CD4-positive, alpha-beta T cell treated with Interleukin-15 for 4 hours (primary cell): ENCODE results near the gene DNMT1.

Source experiments
- DNase-seq: peaks from one replicate; pipeline ENCODE4 v3.0.0-alpha.2; 2020; ENCODE audit warnings: low spot score

Gene DNMT1

DNA sequence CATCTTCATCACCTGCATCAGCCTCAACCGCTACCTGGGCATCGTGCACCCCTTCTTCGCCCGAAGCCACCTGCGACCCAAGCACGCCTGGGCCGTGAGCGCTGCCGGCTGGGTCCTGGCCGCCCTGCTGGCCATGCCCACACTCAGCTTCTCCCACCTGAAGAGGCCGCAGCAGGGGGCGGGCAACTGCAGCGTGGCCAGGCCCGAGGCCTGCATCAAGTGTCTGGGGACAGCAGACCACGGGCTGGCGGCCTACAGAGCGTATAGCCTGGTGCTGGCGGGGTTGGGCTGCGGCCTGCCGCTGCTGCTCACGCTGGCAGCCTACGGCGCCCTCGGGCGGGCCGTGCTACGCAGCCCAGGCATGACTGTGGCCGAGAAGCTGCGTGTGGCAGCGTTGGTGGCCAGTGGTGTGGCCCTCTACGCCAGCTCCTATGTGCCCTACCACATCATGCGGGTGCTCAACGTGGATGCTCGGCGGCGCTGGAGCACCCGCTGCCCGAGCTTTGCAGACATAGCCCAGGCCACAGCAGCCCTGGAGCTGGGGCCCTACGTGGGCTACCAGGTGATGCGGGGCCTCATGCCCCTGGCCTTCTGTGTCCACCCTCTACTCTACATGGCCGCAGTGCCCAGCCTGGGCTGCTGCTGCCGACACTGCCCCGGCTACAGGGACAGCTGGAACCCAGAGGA is 80.6 kb downstream of the DNMT1 start:
- no peak for DNase-seq

- no peak for DNase-seq
Observed at GRCh38 chr19:10113592-10113963, 81.2 kb downstream of the DNMT1 start.

- peak; percentile 71 for DNase-seq
Observed at GRCh38 chr19:10112895-10113591, 81.7 kb downstream of the DNMT1 start.

GRCh38 chr19:10112037-10112761 is 82.6 kb downstream of the DNMT1 start:
- peak; percentile 42 for DNase-seq

- peak; percentile 60 for DNase-seq
Observed at GRCh38 chr19:10111405-10111811, 83.3 kb downstream of the DNMT1 start, which contains the start of gene P2RY11. Gene P2RY11, plus strand, starts transcription at chr19:10111693. Its CDS starts 29 bp downstream, at chr19:10111722.

GRCh38 chr19:10110972-10111317 is 83.8 kb downstream of the DNMT1 start:
- no peak for DNase-seq

- DNase-seq: no peak
Observed at GRCh38 chr19:10110076-10110971, 84.4 kb downstream of the DNMT1 start.

GRCh38 chr19:10109528-10109927 is 85.2 kb downstream of the DNMT1 start:
- DNase-seq: no peak

GRCh38 chr19:10107817-10108367 is 86.9 kb downstream of the DNMT1 start:
- DNase-seq: no peak

DNA sequence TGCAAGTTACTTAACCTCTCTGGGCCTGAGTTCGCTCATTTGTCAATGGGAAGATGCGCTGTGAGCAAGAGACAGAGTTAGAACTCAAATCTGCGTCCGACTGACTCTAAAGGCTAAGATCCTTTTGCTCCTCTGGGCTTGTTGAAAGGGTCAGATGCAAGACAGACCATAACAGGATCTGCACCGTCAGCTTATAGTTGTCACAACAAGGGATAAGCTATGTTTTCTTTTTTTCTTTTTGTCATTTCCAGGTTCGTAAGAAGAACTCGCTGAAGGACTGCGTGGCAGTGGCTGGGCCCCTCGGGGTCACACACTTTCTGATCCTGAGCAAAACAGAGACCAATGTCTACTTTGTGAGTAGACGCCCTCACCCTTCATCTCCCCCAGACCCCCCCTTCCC is 87.5 kb downstream of the DNMT1 start:
- no peak for DNase-seq

- DNase-seq: peak; percentile 98
Observed at GRCh38 chr19:10106100-10106936, 88.4 kb downstream of the DNMT1 start, which contains the start of gene PPAN. Gene PPAN, plus strand, starts transcription at chr19:10106362. Its CDS starts 33 bp downstream, at chr19:10106395.

DNA sequence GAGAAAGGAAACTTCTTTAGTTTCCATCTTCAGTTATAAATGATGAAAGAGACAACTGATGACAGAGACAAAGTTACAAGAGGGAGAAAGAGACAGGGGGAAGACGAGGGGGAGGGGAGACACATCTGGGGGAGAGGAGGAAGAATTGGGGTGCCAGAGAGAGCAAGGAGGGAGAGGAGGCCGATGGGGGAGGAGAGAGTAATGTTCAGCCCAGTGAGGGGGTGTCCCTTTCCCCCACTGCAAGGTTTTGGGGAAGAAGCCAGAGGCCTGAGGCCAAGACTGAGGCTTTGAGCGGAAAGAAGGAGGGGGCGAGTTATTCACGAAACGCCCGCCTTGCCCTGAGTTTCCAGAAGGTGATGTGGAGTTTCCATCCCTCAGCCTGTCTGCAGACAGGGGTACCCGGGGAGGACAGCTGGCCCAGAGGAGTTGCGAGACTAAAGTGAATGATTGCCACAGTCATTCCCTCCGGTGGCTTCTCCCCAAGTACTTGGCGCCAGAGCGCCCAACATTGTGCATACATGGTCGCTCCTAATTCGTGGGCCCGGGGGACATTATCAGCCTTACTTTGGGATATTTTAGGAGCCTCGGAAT is 89.1 kb downstream of the DNMT1 start:
- DNase-seq: peak; percentile 53

GRCh38 chr19:10104665-10105508 is 89.9 kb downstream of the DNMT1 start:
- peak; percentile 91 for DNase-seq

GRCh38 chr19:10104130-10104513 is 90.6 kb downstream of the DNMT1 start:
- no peak for DNase-seq

DNA sequence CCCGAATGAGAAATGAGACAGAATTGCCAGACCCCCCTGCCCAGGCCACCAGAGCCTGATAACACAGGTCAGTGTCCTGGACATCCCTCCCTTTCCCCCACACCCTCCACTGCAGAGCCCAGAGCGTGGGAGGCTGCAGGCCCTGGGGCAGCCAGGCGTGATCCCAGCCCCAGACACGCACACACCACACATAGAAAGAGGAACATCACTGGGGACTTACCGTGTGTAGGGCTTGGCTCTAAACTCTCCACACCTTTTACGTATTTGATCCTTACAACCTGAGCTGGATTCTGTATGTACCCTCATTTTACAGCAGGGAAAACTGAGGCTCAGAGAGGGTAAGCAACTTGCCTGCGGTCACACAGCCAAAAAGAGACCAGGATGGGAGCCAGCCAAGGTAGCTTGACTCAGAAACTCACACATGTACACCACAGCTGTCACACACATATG is 91.9 kb downstream of the DNMT1 start:
- DNase-seq: no peak

- DNase-seq: no peak
Observed at GRCh38 chr19:10100163-10100785, 94.5 kb downstream of the DNMT1 start.

- no peak for DNase-seq
Observed at GRCh38 chr19:10096615-10096963, 98.2 kb downstream of the DNMT1 start.

GRCh38 chr19:10095948-10096614 is 98.7 kb downstream of the DNMT1 start:
- DNase-seq: peak; percentile 92

DNA sequence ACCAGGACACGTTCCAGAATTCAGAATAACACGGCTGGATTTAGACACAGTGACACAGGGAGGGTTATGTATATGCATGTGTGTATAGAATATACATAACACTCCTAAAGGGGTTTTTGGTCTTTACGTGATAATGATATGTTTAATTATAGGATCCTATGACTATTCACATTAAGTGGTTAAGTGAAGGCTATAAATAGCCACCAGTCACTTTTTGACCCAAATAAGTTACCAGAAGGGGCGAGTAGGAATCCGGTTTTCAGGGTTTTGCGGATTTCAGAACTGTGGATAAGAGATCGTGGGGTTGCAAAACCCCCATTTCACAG is 99.2 kb downstream of the DNMT1 start:
- no peak for DNase-seq
